Hepatocyte (in vitro differentiated cells): ENCODE measurements around the gene CNFN. TPM values are rescaled to one million over a fixed set of nuclear protein-coding genes. Genes with fewer than 3 reads are reported as not detected.

ENCODE experiments used
- DNase-seq: peaks from one replicate; pipeline ENCODE4 v3.0.0-alpha.2; 2016; ENCODE audit warnings: low spot score
- H2AFZ ChIP-seq: fragments of 200-600 bp; sonication (generic); 2 replicates; pipeline ENCODE4 v1.6.0; 2016; ENCODE audit warnings: antibody characterized with exemption, mild to moderate bottlenecking
- H3K27ac ChIP-seq: fragments of 200-600 bp; sonication (generic); 2 replicates; pipeline ENCODE4 v1.5.1; 2016; ENCODE audit warnings: mild to moderate bottlenecking
- H3K27me3 ChIP-seq: fragments of 200-600 bp; sonication (generic); 2 replicates; pipeline ENCODE4 v1.6.1; 2016
- H3K36me3 ChIP-seq: fragments of 200-600 bp; sonication (generic); replicated peaks from 2 replicates; pipeline ENCODE4 v1.5.1; 2016; ENCODE audit warnings: low read depth; ENCODE audit not compliant: insufficient read depth
- H3K4me1 ChIP-seq: fragments of 200-600 bp; sonication (generic); 2 replicates; pipeline ENCODE4 v1.5.1; 2016; ENCODE audit warnings: mild to moderate bottlenecking, moderate library complexity; ENCODE audit not compliant: insufficient read depth
- H3K4me2 ChIP-seq: fragments of 200-600 bp; sonication (generic); 2 replicates; pipeline ENCODE4 v1.6.0; 2016
- H3K4me3 ChIP-seq: fragments of 200-600 bp; sonication (generic); 2 replicates; pipeline ENCODE4 v1.5.1; 2016; ENCODE audit warnings: mild to moderate bottlenecking
- H3K79me2 ChIP-seq: fragments of 200-600 bp; sonication (generic); 2 replicates; pipeline ENCODE4 v1.6.0; 2017; ENCODE audit warnings: mild to moderate bottlenecking
- H3K9me2 ChIP-seq: fragments of 200-600 bp; sonication (generic); replicated peaks from 2 replicates; pipeline ENCODE4 v1.6.0; 2017; ENCODE audit warnings: mild to moderate bottlenecking; ENCODE audit not compliant: insufficient read depth
- H3K9me3 ChIP-seq: fragments of 200-600 bp; sonication (generic); 2 replicates; pipeline ENCODE4 v1.5.1; 2016; ENCODE audit warnings: low read depth, mild to moderate bottlenecking
- H4K20me1 ChIP-seq: fragments of 200-600 bp; sonication (generic); 2 replicates; pipeline ENCODE4 v1.6.0; 2016; ENCODE audit warnings: mild to moderate bottlenecking; ENCODE audit not compliant: insufficient read depth, poor library complexity, severe bottlenecking
- EZH2 ChIP-seq: fragments of 200-600 bp; sonication (generic); IDR thresholded peaks from 2 replicates; pipeline ENCODE4 v1.6.1; 2016; ENCODE audit warnings: antibody characterized with exemption, mild to moderate bottlenecking, borderline replicate concordance
- EZH2phosphoT487 ChIP-seq: fragments of 200-600 bp; sonication (generic); IDR thresholded peaks from one replicate; pipeline ENCODE4 v1.6.1; 2018; ENCODE audit warnings: antibody characterized with exemption, mild to moderate bottlenecking, low read depth, moderate library complexity; ENCODE audit not compliant: unreplicated experiment, severe bottlenecking
- WGBS: methylation state at CpG from one replicate; pipeline ENCODE4 v1.1.6; 2016; ENCODE audit warnings: low lambda C conversion rate; ENCODE audit errors: missing lambda C conversion rate; 5-methylcytosine and 5-hydroxymethylcytosine counted together
- polyA plus RNA-seq: library from polyadenylated mRNA; unstranded; fragments of >200 nt; fragmentation: Nextera tagmentation; extraction: Ambion mirVana; gene quantifications from 2 replicates; pipeline ENCODE4 v1.2.1, GENCODE V29; 2016
- total RNA-seq: library from RNA; depleted of rRNA; stranded (reverse); fragments of >200 nt; gene quantifications from 2 replicates; pipeline ENCODE4 v1.2.3, GENCODE V29; 2014
- TF ChIP-seq, protein P1 (sequence below): fragments of 200-600 bp; sonication (generic); IDR thresholded peaks from 2 replicates; pipeline ENCODE4 v1.5.1; 2016; ENCODE audit warnings: antibody characterized with exemption, mild to moderate bottlenecking; ENCODE audit not compliant: poor library complexity

The CNFN gene
- total and polyA plus RNA-seq, 2 experiments from 2014 or later: 0.93 to 8.3 TPM

DNA sequence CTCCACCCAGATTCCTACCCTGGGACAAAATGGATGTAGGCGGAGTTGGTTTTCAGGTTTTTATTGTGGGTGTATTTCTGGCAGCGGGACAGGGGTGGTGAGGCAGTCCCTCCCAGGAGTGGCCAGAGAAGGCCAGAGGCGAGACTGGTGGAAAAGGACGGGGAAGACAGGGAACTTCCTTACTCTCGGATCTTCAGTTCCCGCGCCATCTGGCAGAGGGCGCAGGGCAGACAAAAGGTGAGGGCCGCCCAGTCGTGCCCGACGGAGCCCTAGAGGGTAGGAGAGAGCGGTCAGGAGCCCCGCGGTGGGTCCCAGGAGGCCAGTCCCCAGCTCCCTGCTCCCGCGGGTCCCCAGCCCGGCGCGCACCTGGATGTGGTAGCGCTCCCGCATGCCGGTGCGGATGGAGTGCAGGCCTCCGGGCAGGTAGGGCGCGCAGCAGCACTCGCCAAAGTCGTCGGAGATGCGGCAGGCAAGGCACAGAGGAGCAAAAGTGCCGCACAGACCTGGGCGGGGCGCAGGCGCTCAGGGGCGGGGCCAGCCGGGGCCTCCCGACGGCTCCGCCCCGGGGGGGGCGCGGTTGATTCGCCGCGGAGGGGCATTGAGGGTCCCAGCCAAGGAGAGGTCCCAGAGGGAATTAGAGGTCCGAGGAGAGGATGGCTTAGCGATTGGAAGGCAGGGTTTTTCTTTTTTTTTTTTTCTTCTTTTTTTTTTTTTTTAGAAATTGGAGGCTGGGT, 3.0 kb downstream of the CNFN start:
- TF ChIP-seq EZH2 (no peak), EZH2phosphoT487 (no peak)
- TF ChIP-seq, protein P1, sequence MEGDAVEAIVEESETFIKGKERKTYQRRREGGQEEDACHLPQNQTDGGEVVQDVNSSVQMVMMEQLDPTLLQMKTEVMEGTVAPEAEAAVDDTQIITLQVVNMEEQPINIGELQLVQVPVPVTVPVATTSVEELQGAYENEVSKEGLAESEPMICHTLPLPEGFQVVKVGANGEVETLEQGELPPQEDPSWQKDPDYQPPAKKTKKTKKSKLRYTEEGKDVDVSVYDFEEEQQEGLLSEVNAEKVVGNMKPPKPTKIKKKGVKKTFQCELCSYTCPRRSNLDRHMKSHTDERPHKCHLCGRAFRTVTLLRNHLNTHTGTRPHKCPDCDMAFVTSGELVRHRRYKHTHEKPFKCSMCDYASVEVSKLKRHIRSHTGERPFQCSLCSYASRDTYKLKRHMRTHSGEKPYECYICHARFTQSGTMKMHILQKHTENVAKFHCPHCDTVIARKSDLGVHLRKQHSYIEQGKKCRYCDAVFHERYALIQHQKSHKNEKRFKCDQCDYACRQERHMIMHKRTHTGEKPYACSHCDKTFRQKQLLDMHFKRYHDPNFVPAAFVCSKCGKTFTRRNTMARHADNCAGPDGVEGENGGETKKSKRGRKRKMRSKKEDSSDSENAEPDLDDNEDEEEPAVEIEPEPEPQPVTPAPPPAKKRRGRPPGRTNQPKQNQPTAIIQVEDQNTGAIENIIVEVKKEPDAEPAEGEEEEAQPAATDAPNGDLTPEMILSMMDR: peak; percentile 51
- 2% methylated on average over 31 of the region's 48 CpGs for WGBS
- Histone ChIP-seq H3K9me3 (no peaks in the 10 kb centered on the region), H3K4me3 (peak overlapping the region; percentile 66), H3K4me2 (peak overlapping the region; percentile 93), H3K9me2 (no peaks in the 10 kb centered on the region), H4K20me1 (no peaks in the 10 kb centered on the region), H3K79me2 (no peaks in the 10 kb centered on the region), H3K36me3 (no peaks in the 10 kb centered on the region), H3K27ac (peak overlapping the region; percentile 64), H3K27me3 (peaks cover 25% of the 10 kb centered on the region), H3K4me1 (no peaks in the 10 kb centered on the region), H2AFZ (peak overlapping the region; percentile 97)
- peak; percentile 82 for DNase-seq

DNA sequence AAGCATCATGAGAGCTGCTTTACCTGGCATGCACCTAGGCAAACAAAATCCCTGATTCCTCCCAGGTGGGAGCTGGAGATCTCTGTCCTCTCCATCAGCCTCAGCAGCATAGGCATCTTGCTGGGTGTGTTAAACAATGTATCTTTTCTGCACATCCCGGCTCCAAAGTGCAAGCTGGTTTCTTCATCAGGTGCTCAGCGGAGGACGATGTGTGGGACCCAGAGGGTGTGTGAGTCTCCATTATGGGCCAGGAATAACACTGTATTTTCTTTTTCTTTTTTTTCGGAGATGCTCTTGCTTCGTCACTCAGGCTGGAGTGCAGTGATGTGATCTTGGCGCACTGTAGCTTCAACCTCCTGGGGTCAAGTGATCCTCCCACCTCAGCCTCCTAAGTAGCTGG, 9.9 kb downstream of the CNFN start:
- H3K4me1 ChIP-seq: peaks cover 7% of the 10 kb centered on the region
- no peaks in the 10 kb centered on the region for H3K36me3 ChIP-seq
- no peak overlapping the region for H2AFZ ChIP-seq
- H3K27ac ChIP-seq: no peak overlapping the region
- no peak overlapping the region for H3K4me3 ChIP-seq
- no peak for TF ChIP-seq EZH2
- TF ChIP-seq EZH2phosphoT487: no peak
- TF ChIP-seq, protein P1: no peak
- no peaks in the 10 kb centered on the region for H3K9me3 ChIP-seq
- WGBS: 89% methylated on average over 6 of the region's 6 CpGs
- H3K4me2 ChIP-seq: no peak overlapping the region
- no peaks in the 10 kb centered on the region for H3K27me3 ChIP-seq
- no peak for DNase-seq
- H3K9me2 ChIP-seq: no peaks in the 10 kb centered on the region
- no peaks in the 10 kb centered on the region for H3K79me2 ChIP-seq
- H4K20me1 ChIP-seq: no peaks in the 10 kb centered on the region

DNA sequence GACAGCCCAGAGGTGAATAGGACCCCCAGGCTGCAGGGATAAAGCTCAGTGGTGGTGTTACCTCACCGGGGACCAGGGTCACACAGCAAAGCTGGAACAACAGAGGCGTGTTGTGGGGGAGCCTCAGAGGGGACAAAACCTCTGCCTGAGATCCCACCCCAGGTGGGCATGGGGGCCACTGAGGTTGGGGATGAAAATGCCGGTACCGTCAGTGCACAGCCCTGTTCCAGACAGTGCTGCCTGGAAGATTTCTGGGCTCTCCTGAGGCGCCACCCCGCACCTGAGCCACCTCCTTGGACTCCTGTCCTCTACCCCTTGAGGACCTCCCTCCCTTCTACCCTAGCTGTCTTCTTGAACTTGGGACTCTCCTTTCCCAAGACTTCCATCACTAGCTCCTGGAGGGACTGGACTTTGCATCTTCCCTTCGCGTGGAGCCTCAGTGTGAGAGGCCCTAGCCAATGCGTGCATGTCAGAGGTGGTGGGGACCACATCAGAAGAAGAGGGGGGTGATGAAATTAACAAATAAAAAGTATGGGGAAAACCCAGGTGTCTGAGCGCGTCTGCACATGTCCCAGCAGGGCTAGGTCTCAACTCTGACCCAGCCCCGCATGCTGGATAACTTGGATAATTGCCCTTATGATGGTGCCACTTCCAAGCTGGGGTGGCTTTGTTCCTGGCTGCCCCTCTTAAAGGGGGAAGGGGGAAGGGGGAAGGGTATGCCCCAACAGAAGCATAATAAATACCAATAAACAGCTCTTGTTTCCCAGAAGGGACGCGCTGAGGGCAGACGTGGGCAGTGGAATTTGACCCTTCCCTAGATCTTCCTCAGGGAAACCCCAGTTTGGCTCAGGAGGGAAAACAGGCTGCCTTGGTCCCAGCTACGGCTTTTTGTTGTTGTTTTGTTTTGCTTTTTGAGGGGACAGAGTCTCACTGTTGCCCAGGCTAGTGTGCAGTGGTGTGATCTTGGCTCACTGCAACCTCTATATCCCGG, 11.6 kb downstream of the CNFN start:
- Histone ChIP-seq H3K79me2 (no peaks in the 10 kb centered on the region), H3K36me3 (no peaks in the 10 kb centered on the region), H3K27me3 (no peaks in the 10 kb centered on the region), H3K27ac (peak overlapping the region; percentile 78), H3K4me2 (peak overlapping the region; percentile 54), H2AFZ (no peak overlapping the region), H4K20me1 (no peaks in the 10 kb centered on the region), H3K4me3 (no peak overlapping the region), H3K9me3 (no peaks in the 10 kb centered on the region), H3K4me1 (peaks cover 7% of the 10 kb centered on the region), H3K9me2 (no peaks in the 10 kb centered on the region)
- no peak for TF ChIP-seq EZH2
- TF ChIP-seq, protein P1: no peak
- TF ChIP-seq EZH2phosphoT487: no peak
- DNase-seq: peak; percentile 54
- 75% methylated on average over 17 of the region's 17 CpGs for WGBS
